HG03025 (cell line): ENCODE results near the gene PPY.
"Not testable (repeated sequence)": the region's sequence is repeated elsewhere in the genome, so short reads cannot be mapped to it uniquely, and the experiment has no call there.

Source experiments
- ATAC-seq: cut with Tn5 transposase; IDR thresholded peaks from one replicate; pipeline ENCODE4 v1.9.1; 2021; ENCODE audit warnings: mild to moderate bottlenecking, moderate library complexity; ENCODE audit not compliant: unreplicated experiment, low FRiP score

Gene PPY

DNA sequence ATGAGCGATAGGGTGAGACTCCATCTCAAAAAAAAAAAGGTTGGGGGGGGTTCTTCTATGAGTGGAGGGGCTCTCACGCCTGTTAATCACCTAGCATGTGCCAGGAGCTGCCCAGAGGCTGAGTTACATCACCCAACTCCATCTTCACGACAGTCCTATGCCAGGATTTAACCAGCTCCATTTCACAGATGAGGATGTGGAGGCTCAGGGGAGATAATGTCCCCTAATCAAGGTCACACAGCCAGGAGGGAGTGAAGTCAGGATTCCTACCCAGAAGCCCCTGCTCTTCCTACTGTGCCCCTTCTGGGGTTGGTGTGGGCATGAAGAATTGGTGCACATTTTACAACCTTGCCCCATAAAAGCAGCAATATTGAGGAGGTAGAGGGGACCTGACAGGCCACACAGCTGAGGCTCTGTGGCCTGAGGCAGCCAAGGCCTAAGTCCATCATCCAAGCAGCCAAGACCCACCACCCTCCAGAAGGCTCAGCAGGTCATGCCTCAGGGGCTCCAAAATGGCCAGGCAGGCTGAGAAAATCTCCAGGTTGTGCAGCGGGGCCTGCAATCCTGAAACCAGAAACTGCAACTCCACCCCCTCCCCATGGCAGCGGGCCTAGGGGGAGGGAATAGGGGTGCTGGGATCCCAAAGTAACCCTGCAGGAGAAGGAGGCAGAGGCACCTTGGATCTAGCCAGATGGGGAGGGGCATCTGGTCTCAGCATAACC, 6.9 kb downstream of the PPY start:
- no peak for ATAC-seq

DNA sequence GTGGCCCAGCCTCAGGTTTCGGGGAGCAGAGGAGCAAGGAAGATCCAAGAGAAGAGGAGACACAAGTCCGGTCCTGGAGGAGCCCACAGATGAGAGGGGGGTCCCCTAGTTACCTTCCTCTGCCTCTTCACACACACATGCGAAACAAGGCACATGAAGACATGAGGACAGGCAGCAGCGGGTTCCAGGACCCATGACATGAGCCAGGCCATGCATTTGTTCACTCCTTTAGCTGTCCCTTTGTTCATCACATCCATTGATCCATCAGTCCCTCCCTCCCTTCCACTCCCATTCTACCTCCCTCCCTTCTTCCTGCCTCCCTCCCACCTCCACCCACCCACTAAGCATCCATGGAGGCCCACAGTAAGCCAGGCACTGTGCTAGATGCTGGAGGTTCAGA, 9.4 kb downstream of the PPY start:
- no peak for ATAC-seq

DNA sequence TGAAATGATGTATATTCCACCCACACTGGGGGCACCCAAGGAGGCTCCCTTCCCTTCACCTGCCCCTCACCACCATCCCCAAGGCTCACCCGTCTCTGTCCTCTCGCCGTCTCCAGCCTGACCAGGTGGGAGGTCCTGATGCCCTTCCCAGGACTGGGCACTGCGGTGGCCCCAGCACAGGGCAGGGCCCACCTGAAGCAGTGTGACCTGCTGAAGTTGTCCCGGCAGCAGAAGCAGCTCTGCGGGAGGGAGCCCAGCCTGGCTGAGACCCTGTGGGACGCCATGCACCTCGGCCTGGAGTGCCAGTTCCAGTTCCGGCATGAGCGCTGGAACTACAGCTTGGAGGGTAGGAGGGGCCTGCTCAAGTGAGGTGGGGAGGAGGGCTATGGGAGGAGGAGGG, 9.9 kb downstream of the PPY start:
- ATAC-seq = no peak

DNA sequence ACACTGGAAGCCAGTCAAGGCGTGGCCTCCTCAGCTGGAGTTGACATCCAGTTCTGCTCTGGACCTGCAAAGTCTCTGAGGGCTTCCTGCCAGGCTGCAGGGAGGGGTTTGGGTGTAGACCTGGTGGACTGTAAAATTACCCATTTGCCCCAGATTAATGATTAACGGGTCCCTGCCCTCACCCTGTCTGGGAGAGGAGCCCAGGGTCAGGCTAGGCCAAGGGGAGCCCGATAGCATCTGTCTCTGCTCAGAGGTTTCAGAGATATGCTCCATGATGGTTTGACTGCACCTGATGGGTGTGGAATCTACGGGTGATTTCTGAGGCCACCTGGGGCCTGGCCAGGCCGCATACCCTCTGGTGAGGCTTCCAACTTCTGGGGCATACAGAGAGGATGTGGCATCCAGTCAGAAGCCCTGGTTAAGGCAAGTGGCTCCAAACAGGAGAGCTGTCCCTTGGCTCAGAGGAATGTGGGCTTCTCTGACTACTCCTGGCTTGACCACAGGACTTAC, 11.2 kb downstream of the PPY start:
- no peak for ATAC-seq

DNA sequence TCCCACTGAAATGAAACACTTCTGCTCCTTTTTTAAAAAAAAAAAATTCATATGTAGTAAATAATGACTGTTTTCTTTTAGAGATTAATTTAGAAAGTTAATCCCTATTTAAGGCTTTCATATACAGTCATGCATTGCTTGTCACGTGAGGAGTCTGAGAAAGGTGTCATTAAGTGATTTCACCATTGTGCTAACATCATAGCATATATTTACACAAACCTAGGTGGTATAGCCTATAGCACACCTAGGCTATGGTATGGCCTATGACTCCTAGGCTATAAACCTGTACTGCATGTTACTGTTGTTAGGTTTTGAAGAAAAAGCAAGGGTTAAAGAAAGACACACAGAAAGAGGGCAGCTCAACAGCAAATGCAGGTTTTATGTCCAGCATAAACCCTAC, 13.7 kb downstream of the PPY start:
- no peak for ATAC-seq

DNA sequence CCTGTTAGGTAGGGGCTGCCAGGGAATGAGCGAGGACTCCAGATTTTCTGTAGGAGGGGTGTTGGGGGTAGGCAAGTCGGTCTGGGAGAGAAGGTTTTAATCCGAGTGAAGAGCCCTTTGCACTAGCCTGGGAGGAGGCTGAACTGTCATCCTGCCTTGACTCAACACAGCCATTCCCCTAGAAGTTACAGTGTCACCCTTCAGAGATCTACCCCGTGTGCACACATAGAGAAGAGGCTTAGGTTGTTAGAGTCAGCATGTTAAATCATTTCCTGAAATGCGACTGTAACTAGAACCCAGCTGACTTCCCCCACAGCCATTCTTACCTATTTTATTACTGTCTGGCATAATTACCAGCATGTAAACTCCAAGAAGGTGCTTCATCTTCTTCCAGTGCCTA, 14.3 kb downstream of the PPY start:
- not testable (repeated sequence) for ATAC-seq

DNA sequence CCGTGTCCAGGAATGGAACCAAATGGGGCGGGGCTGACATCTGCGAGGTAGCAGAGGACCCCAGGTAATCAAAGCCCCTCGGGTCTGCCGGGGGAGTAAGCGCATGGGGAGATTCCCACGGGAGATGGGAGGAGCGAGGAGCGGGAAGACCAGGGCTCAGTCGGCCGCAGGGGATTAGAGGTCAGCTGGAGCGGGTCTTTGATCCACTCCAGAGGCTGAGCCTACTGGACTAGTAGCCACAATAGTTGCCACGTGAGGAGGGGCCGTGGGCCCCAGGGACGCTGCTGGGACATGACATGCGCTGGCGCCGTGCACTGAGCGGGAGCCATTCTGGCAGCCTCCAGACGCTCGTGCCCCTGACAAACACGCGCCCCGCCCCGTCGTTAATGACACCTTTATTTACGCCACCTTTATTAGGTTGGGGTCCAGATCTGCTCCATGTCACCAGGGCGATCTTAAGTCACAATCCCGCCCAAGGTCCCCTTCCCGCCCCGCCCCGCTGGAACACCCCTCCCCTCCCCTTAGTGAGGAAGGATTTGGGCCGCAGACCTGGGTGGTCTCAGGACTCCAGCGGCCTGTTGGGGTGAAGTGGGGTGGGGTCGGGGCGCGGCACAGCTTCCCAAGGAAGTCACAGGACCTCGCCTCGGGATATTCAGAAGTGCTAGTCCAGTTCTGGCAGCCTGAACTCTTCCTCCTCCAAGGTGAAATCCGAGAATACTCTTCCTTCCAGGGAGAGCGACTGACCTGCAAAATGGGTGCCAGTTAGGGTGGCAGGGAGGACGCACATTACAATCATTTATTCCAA, 15.0 kb downstream of the PPY start:
- no peak for ATAC-seq

DNA sequence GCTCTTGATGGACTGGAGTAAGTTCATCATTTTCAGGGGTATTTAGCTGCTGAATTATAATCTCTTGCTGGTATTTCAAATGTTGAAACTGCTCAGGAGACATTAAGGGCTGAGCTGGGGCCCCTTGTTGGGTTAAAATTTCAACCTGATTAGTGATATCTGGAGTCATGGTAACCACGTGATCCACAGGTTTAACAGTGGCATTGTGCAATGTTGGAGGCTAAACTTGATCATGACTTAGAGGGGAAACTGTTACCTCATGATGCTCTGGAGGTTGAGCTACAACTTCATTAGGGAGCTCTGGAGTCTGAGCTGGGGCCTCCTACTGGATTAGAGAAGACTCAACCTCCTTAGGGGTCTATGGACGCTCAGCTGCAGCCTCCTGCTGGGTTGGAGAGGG, 17.7 kb downstream of the PPY start:
- no peak for ATAC-seq

DNA sequence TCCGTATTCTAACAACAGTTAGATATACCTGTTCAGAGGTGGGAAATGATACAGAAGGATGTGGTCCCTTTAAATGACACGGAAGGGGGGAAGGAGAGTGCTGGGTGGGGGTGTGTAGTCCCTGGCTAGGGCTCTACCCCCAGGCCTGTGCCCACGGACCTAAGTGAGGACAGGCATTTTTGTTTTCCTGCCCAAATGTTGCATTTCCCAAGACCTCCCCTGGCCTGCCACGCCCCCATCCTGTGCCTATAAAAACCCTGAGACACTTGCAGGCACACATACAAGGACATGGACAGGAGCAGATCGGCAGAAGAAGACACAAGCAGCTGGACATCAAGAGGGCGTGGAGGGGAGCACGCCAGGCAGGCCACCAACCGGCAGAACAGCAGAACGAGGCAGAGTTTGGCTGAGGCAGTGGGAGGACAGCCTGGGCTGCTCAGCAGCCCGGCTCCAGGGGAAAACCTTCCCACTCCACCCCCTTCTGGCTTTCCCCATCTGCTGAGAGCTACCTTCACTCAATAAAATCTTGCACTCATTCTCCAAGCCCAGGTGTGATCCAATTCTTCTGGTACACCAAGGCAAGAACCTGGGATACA, 21.7 kb downstream of the PPY start:
- ATAC-seq = no peak

DNA sequence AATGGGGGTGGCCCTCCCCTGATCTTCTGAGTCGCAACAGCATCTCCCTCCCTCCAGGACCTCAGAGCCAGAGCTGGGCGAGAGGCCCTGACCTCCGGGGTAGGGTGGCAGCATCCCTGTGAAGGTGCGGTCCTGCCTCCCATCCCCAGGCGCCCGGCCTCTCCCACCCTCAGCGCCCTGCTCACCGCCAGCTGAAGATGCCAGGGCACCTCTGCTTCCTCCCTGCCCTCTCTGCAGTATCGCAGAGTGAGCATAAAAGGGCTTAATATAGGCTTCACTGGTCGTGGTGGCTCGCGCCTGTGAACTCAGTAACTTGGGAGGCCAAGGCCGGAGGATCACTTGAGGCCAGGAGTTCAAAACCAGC, 24.3 kb downstream of the PPY start:
- no peak for ATAC-seq

DNA sequence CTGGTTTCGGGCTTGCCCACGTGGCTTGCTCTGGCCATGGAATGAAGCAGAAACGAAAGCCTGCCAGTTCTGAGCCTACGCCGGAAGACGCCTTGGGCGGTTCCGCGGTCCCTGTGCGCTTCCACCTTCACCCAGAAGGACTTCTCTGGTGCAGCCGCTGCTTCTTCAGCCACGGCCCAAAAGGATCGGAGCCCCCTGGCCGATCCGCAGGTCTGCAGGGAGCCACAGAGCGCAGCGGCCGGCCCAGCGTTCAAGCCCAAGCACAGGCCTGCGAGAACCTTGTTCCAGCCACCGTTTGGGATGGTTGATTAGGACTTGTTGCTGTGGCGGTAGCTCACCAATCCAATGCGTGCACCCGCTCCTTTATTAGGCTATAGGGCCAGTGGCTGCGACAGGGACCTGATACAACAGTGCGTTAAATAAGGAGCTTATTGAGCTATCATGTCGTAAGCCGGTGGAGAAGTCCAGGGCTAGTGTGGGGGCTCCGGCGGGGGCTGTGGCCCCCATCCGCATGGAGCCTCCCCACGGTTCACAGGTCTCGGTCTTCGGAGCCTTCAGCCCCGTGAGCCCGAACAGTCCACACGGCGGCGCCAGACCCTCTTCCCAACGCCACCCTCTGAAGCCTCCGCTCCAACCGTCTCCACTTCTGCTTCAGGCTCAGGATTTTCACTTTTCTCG, 24.8 kb downstream of the PPY start:
- ATAC-seq = no peak

DNA sequence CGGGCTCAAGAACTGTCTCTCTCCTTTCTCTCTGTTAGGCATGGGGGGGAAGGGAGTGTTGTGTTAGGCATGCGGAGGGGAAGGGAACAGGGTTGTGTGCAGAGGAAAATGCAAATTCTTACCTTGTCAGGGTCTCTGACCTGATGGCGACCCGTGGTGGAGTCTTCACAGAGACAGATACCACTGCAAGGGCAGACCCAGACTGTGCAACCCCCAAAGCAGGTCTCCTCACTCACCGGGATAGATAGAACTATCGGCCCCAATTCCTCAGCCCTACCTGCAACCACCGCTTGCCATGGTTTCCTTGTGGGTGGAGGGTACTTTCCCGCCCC, 25.3 kb downstream of the PPY start:
- no peak for ATAC-seq

DNA sequence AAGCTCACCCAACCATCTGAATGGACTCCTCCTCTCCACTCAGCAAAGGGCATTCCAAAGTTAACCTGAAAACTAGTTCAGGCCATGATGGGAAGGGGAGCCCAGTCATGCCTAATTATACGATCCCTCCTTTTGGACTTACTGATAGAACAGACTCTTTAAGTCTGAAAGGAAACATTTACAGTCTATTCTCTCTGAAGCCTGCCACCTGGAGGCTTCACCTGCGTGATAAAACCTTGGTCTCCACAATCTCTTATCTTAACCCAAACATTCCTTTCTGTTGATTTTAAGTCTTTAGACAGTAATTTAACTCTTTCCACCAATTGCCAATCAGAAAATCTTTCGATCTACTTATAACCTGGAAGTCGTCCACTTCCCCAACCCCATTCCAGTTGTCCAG, 25.9 kb downstream of the PPY start:
- no peak for ATAC-seq

DNA sequence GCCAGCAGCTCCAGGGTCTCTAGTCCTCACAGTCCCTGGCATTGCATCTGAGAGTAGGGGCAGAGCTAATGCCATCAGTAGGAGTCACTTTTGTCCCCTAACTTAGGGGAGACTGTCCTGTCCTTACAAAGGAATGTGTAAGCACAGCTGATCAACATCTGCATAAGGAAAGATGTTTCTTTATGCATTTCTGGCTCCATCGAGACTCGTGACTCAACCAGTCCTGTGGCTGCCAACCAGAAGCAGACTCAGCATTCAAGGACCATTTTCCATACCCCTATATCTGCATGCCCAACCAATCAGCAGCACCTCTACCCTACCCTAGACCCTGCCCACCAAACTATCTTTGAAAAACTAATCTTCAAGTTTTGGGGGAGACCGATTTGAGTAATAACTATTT, 26.7 kb downstream of the PPY start:
- no peak for ATAC-seq

DNA sequence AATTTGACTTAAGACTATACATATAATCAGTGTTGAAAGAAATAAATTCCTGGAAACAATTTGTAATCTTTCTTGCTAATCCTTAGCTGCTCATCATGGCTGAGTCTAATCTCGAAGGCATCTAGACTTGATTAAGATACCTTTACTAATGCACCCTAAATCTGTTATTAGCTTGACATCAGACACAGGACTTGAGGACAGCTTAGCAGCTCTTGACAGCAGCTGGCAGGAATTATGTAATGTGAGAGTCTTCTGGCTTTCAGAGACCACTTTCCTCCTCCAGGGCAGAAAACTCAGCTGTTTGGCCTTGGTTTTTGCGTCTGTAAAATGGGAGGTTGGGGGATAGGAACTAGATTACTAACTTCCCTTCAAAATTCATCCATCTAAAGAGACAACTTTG, 27.8 kb downstream of the PPY start:
- ATAC-seq = no peak

DNA sequence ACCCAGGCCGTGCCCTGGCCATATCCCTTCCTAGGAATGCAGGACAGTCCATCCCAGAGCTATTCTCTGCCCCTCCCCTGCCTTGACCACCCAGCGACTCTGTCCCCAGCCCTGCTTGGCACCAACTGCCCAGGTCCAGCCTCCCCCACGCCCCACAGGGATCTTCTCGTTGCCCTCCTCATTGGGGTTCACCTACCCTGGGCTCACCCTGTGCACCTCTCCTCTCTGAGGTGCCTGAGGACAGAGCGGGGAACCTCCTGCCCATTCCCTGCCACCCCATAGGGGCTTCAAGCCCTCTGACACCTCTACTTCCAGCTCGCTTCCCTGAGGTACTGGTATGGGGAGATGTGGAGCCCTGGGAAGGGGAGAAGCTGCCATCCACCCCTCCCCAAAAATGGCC, 28.7 kb downstream of the PPY start:
- ATAC-seq = no peak

DNA sequence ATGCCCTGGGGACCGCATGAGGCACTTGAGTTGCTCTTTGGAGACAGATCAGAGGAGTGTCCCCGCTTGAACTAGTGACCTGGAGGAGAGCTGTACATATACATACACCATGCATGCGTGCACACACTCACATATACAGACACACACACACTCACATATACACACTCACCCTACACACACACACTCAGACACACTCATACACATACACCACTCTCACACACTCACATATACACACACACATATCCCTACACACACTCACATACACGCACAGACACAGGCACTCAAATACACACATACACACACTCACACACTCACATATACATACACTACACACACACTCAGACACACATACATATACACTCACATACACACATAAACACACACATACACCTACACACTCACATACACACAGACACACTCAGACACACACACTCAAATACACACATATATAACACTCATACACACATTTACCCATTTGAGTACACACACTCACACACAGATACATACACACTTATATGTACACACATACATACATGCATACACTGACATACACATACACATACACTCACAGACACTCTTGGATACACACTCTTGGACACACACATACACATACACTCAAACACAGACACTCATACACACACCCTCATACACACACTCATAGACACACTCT, 29.5 kb downstream of the PPY start:
- no peak for ATAC-seq

DNA sequence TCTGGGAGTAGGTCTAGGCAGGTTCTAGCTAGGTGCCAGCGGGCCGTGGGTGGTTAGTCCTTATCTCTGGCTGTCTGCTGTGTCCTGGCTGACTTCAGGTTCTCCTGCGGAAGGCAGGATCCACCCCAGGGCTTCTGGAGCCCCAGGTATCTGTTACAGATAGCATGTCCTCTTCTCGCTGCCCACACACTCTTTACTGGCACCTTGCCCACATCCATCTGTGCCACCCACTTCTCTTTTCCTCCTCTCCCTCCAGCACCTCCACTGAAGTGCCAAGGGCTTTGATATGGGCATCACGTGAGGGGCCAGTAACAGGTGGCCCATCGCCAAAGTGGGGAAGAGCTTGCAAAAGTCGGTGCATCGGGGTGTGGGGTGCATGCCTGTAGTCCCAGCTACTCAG, 30.4 kb downstream of the PPY start:
- ATAC-seq = no peak

DNA sequence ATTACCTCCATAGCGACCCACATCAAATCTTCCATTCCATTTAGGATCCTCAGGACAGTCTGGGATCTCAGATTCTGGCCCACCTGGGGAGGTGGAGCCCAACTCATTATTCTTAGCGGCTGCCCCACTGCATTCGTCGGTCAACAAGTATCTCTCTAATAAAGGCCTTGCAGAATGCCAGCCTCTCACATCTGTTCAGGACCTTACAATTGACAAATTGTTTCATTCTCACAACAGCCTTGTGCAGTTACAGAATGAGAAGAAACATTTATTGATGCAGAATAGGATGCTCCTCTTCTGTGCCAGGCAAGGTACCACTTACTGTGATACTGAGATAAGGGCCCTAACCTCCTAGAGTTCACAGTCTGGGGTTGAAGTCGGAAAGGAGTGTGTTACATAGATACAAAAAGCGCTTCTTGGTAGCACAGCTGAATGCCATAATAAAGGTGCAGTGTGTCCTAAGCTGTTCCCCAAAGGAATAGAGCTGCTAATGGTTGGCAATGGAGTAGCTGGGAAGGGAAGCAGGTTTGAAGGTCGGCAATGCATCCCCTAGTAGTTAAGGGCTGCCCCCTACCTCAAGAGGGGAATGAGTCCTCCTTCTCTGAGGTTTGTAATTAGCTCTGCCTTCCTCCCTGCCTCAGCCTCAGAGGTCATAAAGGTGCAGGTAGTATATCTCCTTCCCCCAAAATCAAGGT, 32.6 kb downstream of the PPY start:
- no peak for ATAC-seq
